ENCODE measurements around the gene SCNN1B. TPM values are rescaled to one million over a fixed set of nuclear protein-coding genes. Genes with fewer than 3 reads are reported as not detected.

Gene SCNN1B
- total and polyA plus RNA-seq, 2 donors (not counting 1 experiment from before 2014, with no cell fraction given) = not detected

GRCh38 chr16:23369416-23369815 lies 67.3 kb downstream of the SCNN1B start:
- no peak for DNase-seq (ENCODE audit: low read depth in 2 of 2)
- no peaks in the 10 kb centered on the region for H3K9me3 ChIP-seq (ENCODE audit: control insufficient read depth, insufficient read depth, low read depth, low read length)
- H3K79me2 ChIP-seq (ENCODE audit: control insufficient read depth, insufficient read depth, low read length) = no peaks in the 10 kb centered on the region
- no peaks in the 10 kb centered on the region for H3K4me1 ChIP-seq (ENCODE audit: control insufficient read depth, extremely low read depth, insufficient read depth, low read length)
- H3K27me3 ChIP-seq (ENCODE audit: control insufficient read depth, insufficient read depth, low read length) = no peaks in the 10 kb centered on the region
- no peak for TF ChIP-seq CTCF (conservative IDR thresholded peaks at IDR 0.05 in 1 of 2, IDR thresholded peaks at IDR 0.05 in 1 of 2; ENCODE audit: low read depth in 1 of 2, low read length in 2 of 2)
- TF ChIP-seq EZH2 (IDR thresholded peaks at IDR 0.05; ENCODE audit: low read length, missing control alignments) = no peak
- no peaks in the 10 kb centered on the region for H3K36me3 ChIP-seq (ENCODE audit: control insufficient read depth, insufficient read depth, low read length)
- no peak overlapping the region for H3K4me3 ChIP-seq (replicated peaks in 1 of 4; ENCODE audit: control extremely low read depth in 1 of 4, insufficient read depth in 1 of 4, low read depth in 3 of 4, low read length in 4 of 4)
- H3K27ac ChIP-seq (ENCODE audit: insufficient read depth, low read length) = no peak overlapping the region
- H3K4me2 ChIP-seq (ENCODE audit: extremely low read depth, insufficient read depth, low read length) = no peak overlapping the region
- H4K20me1 ChIP-seq (ENCODE audit: control insufficient read depth, extremely low read depth, insufficient read depth, low read length) = no peaks in the 10 kb centered on the region
- H2AFZ ChIP-seq (ENCODE audit: low read length) = no peak overlapping the region
- H3K9ac ChIP-seq (ENCODE audit: insufficient read depth, low read length) = no peak overlapping the region

DNA sequence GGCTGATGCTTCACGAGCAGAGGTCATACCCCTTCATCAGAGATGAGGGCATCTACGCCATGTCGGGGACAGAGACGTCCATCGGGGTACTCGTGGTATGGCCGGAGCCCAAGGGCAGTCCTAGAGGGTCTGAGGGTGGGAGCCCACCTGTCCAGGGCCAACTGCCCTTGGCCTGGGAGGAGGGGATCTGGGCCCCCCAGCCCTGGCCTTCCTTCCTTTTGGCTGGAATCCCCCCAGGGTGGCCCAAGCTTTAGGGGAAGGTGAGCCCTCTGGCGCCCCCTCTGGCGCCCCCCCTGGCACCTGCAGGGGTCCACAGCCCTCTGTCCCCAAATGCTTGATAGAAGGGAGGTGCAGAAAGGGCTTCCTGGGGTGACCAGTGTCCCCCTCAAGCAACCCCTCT lies 69.3 kb downstream of the SCNN1B start:
- H3K9ac ChIP-seq (ENCODE audit: insufficient read depth, low read length) = no peak overlapping the region
- H3K4me2 ChIP-seq (ENCODE audit: extremely low read depth, insufficient read depth, low read length) = no peak overlapping the region
- no peaks in the 10 kb centered on the region for H3K36me3 ChIP-seq (ENCODE audit: control insufficient read depth, insufficient read depth, low read length)
- DNase-seq (ENCODE audit: low read depth in 2 of 2) = no peak
- H3K9me3 ChIP-seq (ENCODE audit: control insufficient read depth, insufficient read depth, low read depth, low read length) = no peaks in the 10 kb centered on the region
- H3K4me1 ChIP-seq (ENCODE audit: control insufficient read depth, extremely low read depth, insufficient read depth, low read length) = no peaks in the 10 kb centered on the region
- no peaks in the 10 kb centered on the region for H3K79me2 ChIP-seq (ENCODE audit: control insufficient read depth, insufficient read depth, low read length)
- H4K20me1 ChIP-seq (ENCODE audit: control insufficient read depth, extremely low read depth, insufficient read depth, low read length) = no peaks in the 10 kb centered on the region
- no peak overlapping the region for H3K27ac ChIP-seq (ENCODE audit: insufficient read depth, low read length)
- no peak overlapping the region for H2AFZ ChIP-seq (ENCODE audit: low read length)
- TF ChIP-seq EZH2 (IDR thresholded peaks at IDR 0.05; ENCODE audit: low read length, missing control alignments) (no peak), CTCF (conservative IDR thresholded peaks at IDR 0.05 in 1 of 2, IDR thresholded peaks at IDR 0.05 in 1 of 2; ENCODE audit: low read depth in 1 of 2, low read length in 2 of 2) (no peak)
- H3K4me3 ChIP-seq (replicated peaks in 1 of 4; ENCODE audit: control extremely low read depth in 1 of 4, insufficient read depth in 1 of 4, low read depth in 3 of 4, low read length in 4 of 4) = no peak overlapping the region
- H3K27me3 ChIP-seq (ENCODE audit: control insufficient read depth, insufficient read depth, low read length) = peaks cover 2% of the 10 kb centered on the region

DNA sequence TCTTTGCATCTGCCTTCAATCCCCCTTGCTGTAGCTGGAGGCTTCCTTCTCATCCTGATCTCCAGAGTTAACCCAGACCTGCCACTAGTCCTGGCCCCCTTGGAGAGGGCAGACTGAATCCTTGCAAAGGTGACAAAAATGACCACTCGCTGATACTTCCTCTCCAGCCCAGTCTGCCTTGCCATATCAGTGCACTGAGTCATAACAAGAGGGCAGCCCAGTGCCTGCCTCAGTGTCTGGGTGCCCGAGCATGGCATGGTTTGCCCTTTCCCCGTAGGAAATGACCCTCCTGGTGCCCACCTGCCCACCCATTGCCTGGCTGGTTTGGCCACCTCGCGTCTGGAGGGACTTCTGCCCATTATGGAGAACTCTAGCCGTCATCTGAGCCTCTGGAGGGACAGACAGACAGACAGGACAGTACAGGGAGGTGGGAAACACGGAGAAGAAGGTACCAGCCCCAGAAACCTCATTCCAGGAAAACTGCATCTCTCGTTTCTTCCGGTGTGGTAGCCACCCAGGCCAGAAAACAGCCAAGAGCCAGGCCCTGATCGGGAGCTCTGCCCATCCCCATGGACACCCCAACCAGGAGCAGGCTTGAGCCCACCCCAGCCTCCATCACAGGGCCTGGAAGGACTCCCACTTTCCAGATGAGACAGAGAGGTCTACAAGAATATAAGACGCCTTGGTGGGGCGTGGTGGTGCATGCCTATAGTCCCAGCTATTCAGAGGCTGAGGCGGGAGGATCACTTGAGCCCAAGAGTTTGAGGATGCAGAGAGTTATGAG lies 71.5 kb downstream of the SCNN1B start:
- H3K27ac ChIP-seq (ENCODE audit: insufficient read depth, low read length) = no peak overlapping the region
- no peak overlapping the region for H3K4me3 ChIP-seq (replicated peaks in 1 of 4; ENCODE audit: control extremely low read depth in 1 of 4, insufficient read depth in 1 of 4, low read depth in 3 of 4, low read length in 4 of 4)
- H3K9me3 ChIP-seq (ENCODE audit: control insufficient read depth, insufficient read depth, low read depth, low read length) = no peaks in the 10 kb centered on the region
- H3K4me2 ChIP-seq (ENCODE audit: extremely low read depth, insufficient read depth, low read length) = no peak overlapping the region
- no peak for DNase-seq (ENCODE audit: low read depth in 2 of 2)
- H3K27me3 ChIP-seq (ENCODE audit: control insufficient read depth, insufficient read depth, low read length) = peaks cover 2% of the 10 kb centered on the region
- no peaks in the 10 kb centered on the region for H3K79me2 ChIP-seq (ENCODE audit: control insufficient read depth, insufficient read depth, low read length)
- H3K9ac ChIP-seq (ENCODE audit: insufficient read depth, low read length) = no peak overlapping the region
- no peaks in the 10 kb centered on the region for H3K4me1 ChIP-seq (ENCODE audit: control insufficient read depth, extremely low read depth, insufficient read depth, low read length)
- no peaks in the 10 kb centered on the region for H3K36me3 ChIP-seq (ENCODE audit: control insufficient read depth, insufficient read depth, low read length)
- H4K20me1 ChIP-seq (ENCODE audit: control insufficient read depth, extremely low read depth, insufficient read depth, low read length) = no peaks in the 10 kb centered on the region
- H2AFZ ChIP-seq (ENCODE audit: low read length) = no peak overlapping the region
- TF ChIP-seq CTCF (conservative IDR thresholded peaks at IDR 0.05 in 1 of 2, IDR thresholded peaks at IDR 0.05 in 1 of 2; ENCODE audit: low read depth in 1 of 2, low read length in 2 of 2) (no peak), EZH2 (IDR thresholded peaks at IDR 0.05; ENCODE audit: low read length, missing control alignments) (no peak)
